K562 (cell line): Measurements from ENCODE around the gene ENDOG. TPM values are rescaled to one million over a fixed set of nuclear protein-coding genes. Genes with fewer than 3 reads are reported as not detected.

ENCODE experiments used
- ATF3 ChIP-seq, 2 experiments: fragments of 450-650 bp in 1 of 2; sonication (generic) in 1 of 2; formaldehyde crosslinking in 1 of 2; IDR thresholded peaks in 1 of 2; conservative IDR thresholded peaks in 1 of 2; 2 replicates each; pipeline versions ENCODE4 v1.6.1 to v1.8.1; 2016 to 2023; ENCODE audit warnings: mild to moderate bottlenecking in 2 of 2, moderate library complexity in 2 of 2, inconsistent platforms in 1 of 2, missing genetic modification reagents in 1 of 2
- BCLAF1 ChIP-seq, 2 experiments: fragments of 450-650 bp in 1 of 2; IDR thresholded peaks; 2 replicates each; pipeline ENCODE4 v1.6.1; 2011 to 2017; ENCODE audit warnings: low read depth in 2 of 2, antibody characterized with exemption in 1 of 2, borderline replicate concordance in 1 of 2, low read length in 1 of 2, mild to moderate bottlenecking in 1 of 2, mixed read lengths in 1 of 2; ENCODE audit not compliant: control insufficient read depth in 1 of 2
- BRF2 ChIP-seq: IDR thresholded peaks from 3 replicates; pipeline ENCODE4 v1.6.1; 2011; ENCODE audit warnings: borderline replicate concordance, mild to moderate bottlenecking; ENCODE audit not compliant: insufficient read length, insufficient read depth
- CBX1 ChIP-seq: sonication (generic); IDR thresholded peaks from 2 replicates; pipeline ENCODE4 v1.6.1; 2016; ENCODE audit warnings: antibody characterized with exemption, low read depth, mild to moderate bottlenecking
- GTF3C2 ChIP-seq: IDR thresholded peaks from 3 replicates; pipeline ENCODE4 v1.6.1; 2011; ENCODE audit warnings: borderline replicate concordance, mild to moderate bottlenecking, moderate library complexity; ENCODE audit not compliant: insufficient read length; ENCODE audit errors: extremely low read depth
- HDAC2 ChIP-seq: fragments of 450-650 bp; IDR thresholded peaks from 2 replicates; pipeline ENCODE4 v1.6.1; 2016; ENCODE audit warnings: mild to moderate bottlenecking
- HOMEZ ChIP-seq: fragments of 250-450 bp; sonication (Bioruptor Pico); IDR thresholded peaks from 2 replicates; pipeline ENCODE4 v1.4.0; 2020; ENCODE audit warnings: mild to moderate bottlenecking, moderate library complexity
- MEIS2 ChIP-seq: fragments of 450-650 bp; IDR thresholded peaks from 2 replicates; pipeline ENCODE4 v1.6.1; 2014; ENCODE audit warnings: mild to moderate bottlenecking; ENCODE audit not compliant: partially characterized antibody
- NFIC ChIP-seq: fragments of 450-650 bp; IDR thresholded peaks from 2 replicates; pipeline ENCODE4 v1.6.1; 2017; ENCODE audit warnings: mild to moderate bottlenecking, inconsistent platforms
- RFX7 ChIP-seq: fragments of 250-450 bp; sonication (Bioruptor Pico); IDR thresholded peaks from 2 replicates; pipeline ENCODE4 v1.5.1; 2021; ENCODE audit warnings: mild to moderate bottlenecking
- SIN3A ChIP-seq, 2 experiments: fragments of 150-350 bp in 1 of 2; IDR thresholded peaks; 2 replicates each; pipeline ENCODE4 v1.6.1; 2011 to 2016; ENCODE audit warnings: borderline replicate concordance in 2 of 2, low read depth in 2 of 2, low read length in 2 of 2, mild to moderate bottlenecking in 2 of 2, moderate library complexity in 2 of 2; ENCODE audit not compliant: control insufficient read depth in 1 of 2
- SMAD3 ChIP-seq: fragments of 450-650 bp; formaldehyde crosslinking; conservative IDR thresholded peaks from 2 replicates; pipeline ENCODE4 v1.4.0; 2020; ENCODE audit warnings: mild to moderate bottlenecking
- SMC3 ChIP-seq: conservative IDR thresholded peaks from 2 replicates; pipeline ENCODE4 v1.6.1; 2011; ENCODE audit warnings: low read depth, low read length, improper control_type of control experiment; ENCODE audit not compliant: insufficient read depth
- ZC3H8 ChIP-seq: fragments of 450-650 bp; IDR thresholded peaks from 2 replicates; pipeline ENCODE4 v1.6.1; 2017
- ZNF263 ChIP-seq: sonication (generic); formaldehyde crosslinking; IDR thresholded peaks from 2 replicates; pipeline ENCODE4 v1.8.0; 2022; ENCODE audit warnings: mild to moderate bottlenecking, missing genetic modification reagents, borderline replicate concordance
- ZNF584 ChIP-seq: fragments of 200-800 bp; sonication (Bioruptor generic); IDR thresholded peaks from 2 replicates; pipeline ENCODE4 v1.6.1; 2016; ENCODE audit warnings: low read depth, mild to moderate bottlenecking, missing genetic modification characterization, missing compliant biosample characterization
- polyA plus RNA-seq, 8 experiments: library from polyadenylated mRNA; depleted of rRNA in 4 of 8; stranded (reverse) in 5 of 8; unstranded in 3 of 8; fragments of >200 nt; fragmentation: Nextera tagmentation in 2 of 8; fragmentation: Illumina TruSeq in 1 of 8; extraction: Ambion mirVana in 2 of 8; extraction: Trizol in 1 of 8; gene quantifications; 2 replicates each; pipeline versions ENCODE4 v1.2.1 to v1.2.3, GENCODE V29; 2011 to 2014; ENCODE audit warnings: inconsistent platforms in 1 of 8, missing spikeins in 1 of 8
- total RNA-seq, 7 experiments: library from RNA; depleted of rRNA in 6 of 7; stranded (reverse); fragments of >200 nt in 6 of 7; fragmentation: Illumina TruSeq in 2 of 7; extraction: Trizol in 2 of 7; gene quantifications; 2 replicates each; pipeline versions ENCODE4 v1.2.1 to v1.2.3, GENCODE V29; 2011 to 2021; ENCODE audit warnings: low replicate concordance in 1 of 7

The ENDOG gene
- total and polyA plus RNA-seq, 9 of the 15 experiments (the other 6 are each of a cell fraction or from before 2014, with no cell fraction given) = 1.2 to 91.0 (median 25.5) TPM

GRCh38 chr9:128845186-128845931, 27.1 kb downstream of the ENDOG start (continued):
- TF ChIP-seq HOMEZ (CRISPR knock-in tag) = no peak
- peak; percentile 43 for TF ChIP-seq MEIS2
- TF ChIP-seq SIN3A (IDR thresholded peaks at IDR 0.05; ENCODE audit: borderline replicate concordance in 2 of 2, control insufficient read depth in 1 of 2, low read depth in 2 of 2, low read length in 2 of 2) = no peak
- no peak for TF ChIP-seq BRF2
- no peak for TF ChIP-seq BCLAF1 (IDR thresholded peaks at IDR 0.05; ENCODE audit: borderline replicate concordance in 1 of 2, control insufficient read depth in 1 of 2, low read depth in 2 of 2, low read length in 1 of 2)
- TF ChIP-seq RFX7 (CRISPR knock-in tag) = no peak
- no peak for TF ChIP-seq GTF3C2
- TF ChIP-seq ATF3 (IDR thresholded peaks at IDR 0.05) = peak; percentile 53
- no peak for TF ChIP-seq ATF3 (CRISPR knock-in tag; conservative IDR thresholded peaks at IDR 0.05)
- TF ChIP-seq ZNF263 (CRISPR knock-in tag) = peak; percentile 86
- no peak for TF ChIP-seq ZC3H8
- peak; percentile 46 for TF ChIP-seq HDAC2
- TF ChIP-seq NFIC = peak; percentile 68
- no peak for TF ChIP-seq CBX1
- no peak for TF ChIP-seq SMAD3 (CRISPR knock-in tag)
- TF ChIP-seq SMC3 = no peak
- TF ChIP-seq ZNF584 (CRISPR knock-in tag) = no peak
